NCI-H128 (cell line): Measurements from ENCODE around the gene CMBL.
A peak's percentile ranks its signal among the peaks of the same experiment; 100 is the strongest.
"Not testable (repeated sequence)": the region's sequence is repeated elsewhere in the genome, so short reads cannot be mapped to it uniquely, and the experiment has no call there.

Experiments
- DNase-seq: peaks from one replicate; lab custom pipeline; 2025; ENCODE audit not compliant: unreplicated experiment; lab: John Stamatoyannopoulos, UW

The CMBL gene

DNA sequence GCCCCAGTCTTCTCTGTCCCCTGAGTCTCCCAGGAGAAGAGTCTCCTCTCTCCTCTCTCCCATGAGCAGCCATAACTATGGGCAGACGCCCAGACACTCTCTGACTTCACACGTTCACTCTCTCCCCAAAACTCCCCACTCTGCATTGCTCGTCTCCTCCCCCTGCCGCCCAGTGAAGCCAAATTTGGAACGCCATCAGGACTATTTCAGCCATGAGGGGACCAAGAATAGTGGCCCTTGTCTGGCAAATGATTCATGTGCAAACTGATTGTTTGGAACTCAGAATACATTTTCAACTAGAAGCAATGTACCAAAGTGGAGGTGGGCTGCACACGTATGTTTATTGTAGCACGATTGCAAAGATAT is 20.9 kb downstream of the CMBL start:
- DNase-seq: no peak

GRCh38 chr5:10286162-10286861 is 21.4 kb downstream of the CMBL start:
- no peak for DNase-seq

DNA sequence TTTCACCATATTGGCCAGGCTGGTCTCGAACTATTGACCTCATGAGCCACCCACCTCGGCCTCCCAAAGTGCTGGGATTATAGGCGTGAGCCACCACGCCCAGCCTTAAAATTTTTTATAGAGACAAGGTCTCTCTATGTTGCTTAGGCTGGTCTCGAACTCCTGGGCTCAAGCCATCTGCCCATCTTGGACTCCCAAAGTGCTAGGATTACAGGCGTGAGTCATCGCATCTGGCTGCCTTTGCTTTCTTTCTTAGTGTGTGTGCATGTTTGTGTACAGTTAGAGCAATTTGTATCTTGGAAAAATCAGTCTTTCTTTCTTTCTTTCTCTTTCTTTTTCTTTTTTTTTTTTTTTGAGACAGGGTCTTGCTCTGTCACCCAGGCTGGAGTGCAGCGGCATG is 22.3 kb downstream of the CMBL start:
- not testable (repeated sequence) for DNase-seq

- DNase-seq: peak; percentile 78
Measured at GRCh38 chr5:10283927-10284635, 23.6 kb downstream of the CMBL start.

DNA sequence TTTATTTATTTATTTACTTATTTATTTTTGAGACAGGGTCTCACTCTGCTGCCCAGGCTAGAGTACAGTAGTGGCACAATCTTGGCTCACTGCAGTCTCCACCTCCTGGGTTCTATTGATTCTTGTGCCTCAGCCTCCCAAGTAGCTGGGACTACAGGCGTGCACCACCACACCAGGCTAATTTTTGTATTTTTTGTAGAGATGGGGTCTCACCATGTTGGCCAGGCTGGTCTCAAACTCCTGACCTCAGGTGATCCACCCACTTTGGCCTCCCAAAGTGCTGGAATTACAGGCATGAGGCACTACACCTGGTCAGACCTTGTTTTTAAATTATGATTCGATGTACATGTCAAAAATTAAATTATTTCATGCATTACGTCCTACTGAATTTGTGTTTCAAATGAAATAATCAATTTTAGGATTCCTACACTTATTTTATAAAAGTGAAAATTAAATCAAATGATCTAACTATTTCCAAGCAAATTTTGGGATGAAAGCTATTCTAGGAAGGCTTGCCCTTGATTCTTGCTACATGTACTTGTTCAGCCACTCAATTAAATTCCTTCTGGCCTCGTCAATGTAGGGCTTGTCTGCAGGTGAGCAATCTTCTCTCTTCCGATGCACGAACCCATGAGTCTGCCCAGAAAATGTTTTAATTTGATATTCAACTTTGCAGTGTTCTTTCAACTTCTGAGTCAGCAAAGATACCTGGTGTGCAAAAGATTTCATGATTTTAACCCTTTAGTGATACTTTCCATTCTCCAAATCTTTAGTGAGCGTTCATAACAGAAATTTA is 27.6 kb downstream of the CMBL start:
- DNase-seq: no peak

DNA sequence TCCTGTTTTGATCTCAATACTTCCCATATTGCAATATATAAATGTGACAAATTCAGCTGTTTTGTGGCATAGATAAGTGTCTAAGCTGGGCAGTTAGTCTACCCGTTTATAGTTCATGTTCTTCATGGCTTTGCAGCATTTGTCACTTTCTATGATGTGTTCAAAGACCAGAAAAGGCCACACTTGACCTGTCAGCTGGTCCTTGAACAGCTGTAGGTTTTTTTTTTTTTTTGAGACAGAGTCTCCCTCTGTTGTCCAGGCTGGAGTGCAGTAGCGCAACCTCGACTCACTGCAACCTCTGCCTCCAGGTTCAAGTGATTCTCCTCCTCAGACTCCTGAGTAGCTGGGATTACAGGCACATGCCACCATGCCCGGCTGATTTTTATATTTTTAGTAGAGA is 28.4 kb downstream of the CMBL start:
- DNase-seq: no peak

DNA sequence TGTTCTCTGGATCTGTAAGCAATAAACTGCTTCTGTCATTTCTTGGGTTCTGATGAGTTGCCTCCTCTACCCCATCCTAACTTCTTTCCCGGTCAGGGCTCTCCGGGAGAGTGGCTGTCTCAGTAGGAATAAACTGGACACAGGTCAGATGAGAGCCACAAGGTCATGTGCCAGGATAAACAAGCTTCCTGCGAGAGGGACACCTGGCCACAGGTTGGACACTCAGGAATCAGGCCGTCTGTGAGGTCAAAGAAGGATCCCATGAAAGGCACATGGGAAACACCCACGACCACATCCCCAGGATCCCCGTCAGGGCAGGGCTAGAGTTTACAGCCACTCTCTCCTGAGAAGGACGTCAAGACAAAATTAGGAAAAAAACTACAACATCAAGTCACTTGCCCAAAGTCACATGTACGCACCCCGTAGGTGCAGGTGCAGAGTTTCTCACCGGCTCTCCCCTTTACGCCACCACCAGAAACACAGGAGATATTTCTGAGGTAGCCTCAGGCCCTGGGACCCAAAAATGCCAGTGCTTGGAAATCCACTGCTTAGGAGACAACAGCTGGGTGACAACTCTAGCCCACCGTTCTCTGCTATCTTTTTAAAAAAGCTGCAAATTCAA is 28.9 kb downstream of the CMBL start:
- no peak for DNase-seq

DNA sequence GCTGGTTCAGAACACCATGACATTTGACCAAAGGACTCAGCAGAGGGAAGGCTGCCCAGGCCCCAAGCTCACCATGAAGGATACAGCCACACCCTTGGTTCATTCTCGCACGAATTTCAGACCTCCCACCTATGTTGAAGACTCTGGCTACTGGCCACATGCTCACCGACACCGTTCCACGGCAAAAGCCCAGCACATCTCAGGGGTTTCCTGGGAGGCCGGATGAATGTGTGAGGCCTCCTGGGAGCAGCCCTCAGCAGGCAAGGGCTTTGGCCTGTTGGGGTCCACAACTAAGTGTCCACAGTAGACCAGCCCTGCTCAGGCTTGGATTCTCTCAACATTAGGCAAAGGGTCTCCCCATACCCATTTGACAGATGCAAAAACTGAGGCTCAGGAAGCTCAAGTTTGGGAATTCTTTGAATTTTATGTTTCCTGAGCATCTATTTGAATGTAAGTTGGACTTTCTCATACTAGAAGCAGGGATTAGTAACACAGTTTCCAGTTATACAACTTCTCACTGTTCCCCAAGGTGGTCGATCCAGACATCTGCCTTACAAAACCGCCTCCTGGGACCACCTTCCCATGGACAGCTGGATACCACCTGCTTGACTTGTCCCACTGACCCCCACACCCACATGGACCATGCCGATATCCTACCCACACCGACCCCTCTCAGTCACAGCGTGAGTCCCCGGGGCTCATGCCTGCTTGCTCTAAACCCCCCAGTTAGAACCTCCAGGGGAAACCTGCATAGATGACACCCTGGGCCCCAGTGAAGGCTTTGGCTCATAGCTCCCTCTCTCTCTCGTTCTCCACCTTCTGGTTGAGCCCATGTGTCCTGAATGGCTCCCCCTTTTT is 29.7 kb downstream of the CMBL start:
- DNase-seq: no peak

DNA sequence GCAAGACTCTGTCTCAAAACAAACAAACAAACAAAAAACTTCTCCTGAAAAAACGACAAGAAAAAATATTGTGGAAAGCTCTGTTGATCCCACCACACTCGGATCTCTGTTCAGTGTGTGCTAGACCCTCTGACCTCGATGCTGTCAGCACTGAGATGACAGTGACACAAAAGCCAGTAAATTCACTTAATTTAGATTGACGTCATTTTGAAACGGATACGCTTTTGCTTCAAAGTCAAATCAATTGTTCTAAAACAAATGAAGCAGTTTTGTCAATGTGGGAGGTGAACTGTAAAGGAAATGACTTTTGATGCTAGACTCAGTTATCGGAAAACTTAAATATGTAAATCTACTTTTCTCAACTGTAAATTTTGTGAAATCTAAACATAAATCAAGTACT is 31.0 kb downstream of the CMBL start:
- no peak for DNase-seq

DNA sequence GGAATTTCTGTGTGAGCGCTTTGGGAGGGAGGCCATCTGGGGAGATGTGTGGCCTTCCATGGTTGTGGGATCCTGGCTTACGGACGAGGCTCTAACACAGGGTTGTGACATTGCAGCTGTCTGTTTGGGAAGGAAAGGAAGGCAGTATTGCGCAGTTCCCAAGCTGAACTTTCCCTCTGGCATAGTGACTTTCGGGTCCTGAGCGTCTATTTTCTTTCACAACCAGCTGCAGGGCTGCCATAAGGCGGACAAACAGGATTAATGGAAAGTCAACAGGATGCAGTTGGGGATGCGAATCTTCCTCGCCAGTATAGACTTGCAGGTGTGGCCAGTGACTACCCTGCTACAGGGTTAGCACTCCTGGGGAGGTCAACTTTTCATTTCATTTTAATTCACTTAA is 31.7 kb downstream of the CMBL start:
- DNase-seq: no peak

DNA sequence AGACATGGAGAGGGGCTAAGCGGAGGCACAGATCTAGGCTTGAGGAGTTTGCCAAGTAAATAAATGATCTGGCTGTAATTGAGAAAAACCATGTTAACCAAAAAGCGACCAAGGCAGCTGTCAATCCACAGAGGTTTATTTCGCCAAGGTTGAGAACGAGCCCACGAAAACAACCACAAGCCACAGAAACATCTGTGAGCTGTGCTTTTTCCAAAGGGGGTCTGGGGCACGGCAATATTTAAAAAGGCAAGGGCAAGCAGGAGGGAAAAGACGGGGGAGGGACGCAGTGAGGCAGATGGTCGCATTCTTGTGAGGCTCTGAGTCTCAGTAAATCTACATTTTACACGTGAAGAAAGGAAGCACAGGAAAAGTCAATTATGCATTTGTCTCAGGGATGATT is 32.2 kb downstream of the CMBL start:
- no peak for DNase-seq

DNA sequence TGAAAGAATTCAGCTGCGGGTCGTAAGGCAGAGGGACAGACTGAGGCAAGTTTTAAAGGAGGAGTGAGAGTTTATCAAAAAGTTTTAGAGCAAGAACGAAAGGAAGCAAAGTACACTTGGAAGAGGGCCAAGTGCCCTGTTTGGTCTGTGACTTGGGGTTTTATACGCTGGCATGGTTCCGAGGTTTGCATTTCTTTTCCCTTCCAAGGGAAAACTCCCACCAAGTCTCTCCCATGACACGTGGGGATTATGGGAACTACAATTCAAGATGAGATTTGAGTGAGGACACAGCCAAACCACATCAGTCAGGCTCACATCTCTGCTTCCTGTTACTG is 34.9 kb downstream of the CMBL start:
- DNase-seq: not testable (repeated sequence)

DNA sequence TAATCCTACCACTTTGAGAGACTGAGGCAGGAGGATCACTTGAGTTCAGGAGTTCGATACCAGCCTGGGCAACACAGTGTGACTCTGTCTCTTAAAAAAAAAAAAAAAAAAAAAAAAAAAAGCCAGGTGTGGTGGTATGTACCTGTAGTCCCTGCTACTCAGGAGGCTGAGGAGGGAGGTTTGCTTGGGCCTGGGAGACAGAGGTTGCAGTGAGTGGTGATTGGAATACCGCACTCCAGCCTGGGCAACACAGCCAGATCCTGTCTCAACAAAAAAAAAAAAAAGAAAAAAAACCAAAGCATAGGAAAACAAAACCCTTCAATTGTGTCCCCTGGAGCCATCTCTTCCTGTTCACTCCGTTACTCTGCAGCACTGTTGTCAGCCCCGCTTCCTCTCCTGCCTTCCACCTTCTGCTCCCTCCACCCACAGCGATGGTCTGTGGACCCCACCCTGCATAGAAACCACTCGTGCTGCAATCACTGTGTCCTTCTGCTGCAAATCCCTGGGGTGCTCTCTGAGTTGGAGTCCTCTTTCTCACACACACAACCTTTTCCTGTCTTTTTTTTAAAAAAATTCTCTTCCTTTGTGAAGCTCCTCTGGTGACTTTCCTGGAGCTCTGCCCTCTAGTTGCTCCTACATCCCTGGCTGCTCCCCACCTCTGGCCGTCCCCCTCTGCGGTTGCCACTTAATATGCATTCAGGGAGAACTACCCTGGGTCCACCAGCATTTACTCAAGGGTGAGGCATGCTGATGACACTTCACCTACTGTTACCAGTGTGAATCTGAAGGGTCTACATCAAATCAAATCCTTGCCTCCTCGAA is 35.4 kb downstream of the CMBL start:
- DNase-seq: no peak

DNA sequence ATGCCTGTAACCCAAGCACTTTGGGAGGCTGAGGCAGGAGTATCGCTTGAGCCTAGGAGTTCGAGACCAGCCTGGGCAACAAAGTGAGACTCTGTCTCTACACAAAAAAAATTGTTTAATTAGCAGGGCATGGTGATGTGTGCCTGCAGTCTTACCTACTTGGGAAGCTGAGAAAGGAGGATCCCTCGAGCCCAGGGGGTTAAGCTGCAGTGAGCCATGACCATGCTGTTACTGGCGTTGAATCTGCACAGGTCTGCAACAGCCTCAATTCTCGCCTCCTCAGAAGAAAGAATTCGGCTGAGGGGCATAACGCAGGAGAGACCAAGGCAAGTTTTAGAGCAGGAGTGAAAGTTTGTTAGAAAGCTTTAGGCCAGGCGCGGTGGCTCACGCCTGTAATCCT is 39.6 kb downstream of the CMBL start:
- no peak for DNase-seq

GRCh38 chr5:10266839-10267238 is 40.9 kb downstream of the CMBL start:
- no peak for DNase-seq

GRCh38 chr5:10266137-10266536 is 41.6 kb downstream of the CMBL start:
- DNase-seq: no peak

DNA sequence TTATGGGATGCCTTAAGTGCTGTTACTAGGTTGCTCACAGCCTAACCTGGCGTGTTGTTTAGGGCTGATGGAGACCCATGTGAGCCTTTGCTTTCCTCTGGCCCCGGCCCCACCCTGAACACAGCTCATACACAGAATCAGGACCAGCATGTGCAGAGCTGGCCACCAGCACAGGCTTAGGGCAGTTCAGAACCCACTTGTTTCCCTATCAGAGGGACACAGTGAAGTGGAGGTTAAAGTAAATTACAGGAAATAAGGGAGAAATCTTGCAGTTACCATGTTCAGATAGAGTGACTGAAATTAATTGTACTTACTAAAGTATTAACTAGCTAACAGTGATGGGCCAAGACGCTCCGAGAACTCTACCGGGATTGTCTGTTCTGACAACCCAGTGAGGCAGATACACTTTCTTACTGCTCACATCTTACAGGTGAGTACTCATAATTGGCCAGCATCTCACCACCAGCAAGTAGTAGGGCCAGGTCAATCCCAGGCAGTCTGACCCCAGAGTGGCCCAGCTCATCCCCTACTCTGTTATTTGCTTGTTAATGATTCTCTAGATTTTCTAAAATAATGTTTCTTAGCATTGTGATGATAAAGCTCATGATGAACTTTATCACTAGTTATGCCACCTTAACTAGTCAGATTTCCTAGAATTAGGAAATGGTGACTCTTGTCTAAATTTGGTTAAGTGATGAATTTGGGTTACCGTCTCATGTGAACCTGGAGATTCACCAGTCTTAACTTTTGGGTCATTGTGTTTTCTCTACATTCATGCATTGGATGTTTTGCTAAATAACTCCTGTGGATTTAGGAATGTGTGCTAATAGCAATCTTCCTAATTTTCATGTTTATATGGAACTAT is 42.2 kb downstream of the CMBL start:
- DNase-seq: no peak

- no peak for DNase-seq
Measured at GRCh38 chr5:10264604-10265003, 43.1 kb downstream of the CMBL start.

DNA sequence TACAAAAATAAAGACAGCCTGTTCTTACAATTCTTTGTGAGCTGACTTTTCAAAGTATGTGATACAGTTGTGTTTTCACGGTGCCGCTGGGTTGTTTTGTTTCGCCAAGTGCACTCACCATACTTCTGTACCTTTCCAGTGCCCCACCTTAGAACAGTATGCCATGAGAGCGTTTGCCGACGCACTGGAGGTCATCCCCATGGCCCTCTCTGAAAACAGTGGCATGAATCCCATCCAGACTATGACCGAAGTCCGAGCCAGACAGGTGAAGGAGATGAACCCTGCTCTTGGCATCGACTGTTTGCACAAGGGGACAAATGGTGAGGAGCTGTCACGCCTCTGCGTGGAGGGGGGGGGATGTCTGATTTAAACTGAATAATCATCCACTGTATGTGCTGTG is 44.7 kb downstream of the CMBL start:
- DNase-seq: no peak
